Measurements from ENCODE around the gene ZNF804A. TPM values are rescaled to one million over a fixed set of nuclear protein-coding genes. Genes with fewer than 3 reads are reported as not detected.
"Not testable (repeated sequence)": the region's sequence is repeated elsewhere in the genome, so short reads cannot be mapped to it uniquely, and the experiment has no call there.

Gene ZNF804A
- total RNA-seq, 2 experiments from 2014 or later, result not detected

DNA sequence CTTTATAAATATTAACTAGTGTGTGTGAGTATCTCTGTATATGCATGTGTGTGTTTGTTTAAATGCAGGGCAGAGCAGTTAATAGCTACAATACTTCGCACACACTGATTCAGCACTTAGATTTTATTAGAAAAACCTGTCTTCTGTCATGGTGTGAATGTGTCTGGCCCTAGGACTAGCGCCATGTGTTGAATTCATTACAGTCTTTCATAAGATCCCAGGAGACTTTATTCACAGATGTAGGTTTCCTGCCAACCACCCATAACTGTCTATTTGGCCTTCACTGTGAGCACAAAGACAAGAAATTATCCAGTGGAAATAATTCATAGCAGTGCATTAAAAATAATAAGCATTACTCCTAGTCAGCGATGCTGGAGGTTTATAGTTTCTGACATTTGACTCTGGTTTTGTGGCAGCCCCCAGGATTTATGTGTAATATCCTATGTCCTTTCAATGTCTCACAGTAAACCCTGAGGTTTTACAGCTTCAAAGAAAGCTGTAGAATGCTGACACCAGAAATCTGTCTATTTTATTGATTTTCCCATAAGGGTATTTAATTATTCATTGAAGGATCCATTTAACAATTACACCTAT, 93.9 kb downstream of the ZNF804A start:
- Mint-ChIP-seq H3K27ac (no peak overlapping the region), H3K36me3 (ENCODE audit: low read depth) (no peaks in the 10 kb centered on the region), H3K27me3 (no peaks in the 10 kb centered on the region), H3K4me3 (no peak overlapping the region), H3K4me1 (no peaks in the 10 kb centered on the region), H3K9me3 (no peaks in the 10 kb centered on the region)
- ChIA-PET POLR2A (no interaction called here), CTCF (no interaction called here)
- no peak for DNase-seq

DNA sequence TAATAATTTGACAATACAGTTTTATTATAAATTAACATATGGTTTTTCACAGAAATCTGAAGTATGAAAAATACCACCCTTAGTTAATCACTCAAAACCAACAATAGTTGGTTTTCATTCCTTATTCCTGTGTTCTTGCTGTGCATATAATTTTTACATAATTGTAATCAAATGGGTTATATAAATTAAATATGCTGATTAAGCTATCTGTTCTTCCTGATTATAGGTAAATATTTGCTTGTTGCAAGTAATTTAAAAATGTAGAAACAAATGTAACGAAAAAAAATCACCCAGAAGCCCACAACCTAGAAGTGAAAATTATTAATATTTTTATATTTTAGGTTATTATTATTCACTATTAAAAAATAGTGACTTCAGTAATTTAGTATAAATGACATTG, 98.3 kb downstream of the ZNF804A start:
- DNase-seq, result no peak
- POLR2A ChIA-PET, result no interaction called here

DNA sequence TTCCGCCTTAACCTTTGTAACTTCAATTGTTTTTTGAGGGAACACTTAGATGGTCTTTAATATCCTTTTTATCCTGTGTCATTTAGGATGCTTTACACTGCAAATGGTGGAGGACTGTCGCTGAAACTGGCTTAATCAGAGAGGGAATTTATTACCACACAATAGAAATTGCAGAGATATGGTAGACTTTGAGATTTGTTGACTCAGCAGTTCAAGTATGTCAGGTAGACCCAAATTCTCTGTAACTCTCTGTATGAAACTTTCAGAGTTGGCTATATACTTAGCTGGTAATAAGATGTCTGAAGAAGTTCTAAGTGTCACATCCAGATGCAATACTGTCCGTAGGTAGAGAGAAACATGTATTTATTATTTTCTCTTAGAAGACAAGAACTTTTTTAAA, 100.1 kb downstream of the ZNF804A start:
- CTCF ChIA-PET, result no interaction called here
- H3K27ac Mint-ChIP-seq, result no peak overlapping the region
- no peaks in the 10 kb centered on the region for H3K36me3 Mint-ChIP-seq (ENCODE audit: low read depth)
- H3K4me1 Mint-ChIP-seq, result no peaks in the 10 kb centered on the region
- POLR2A ChIA-PET, result no interaction called here
- no peak for DNase-seq
- H3K4me3 Mint-ChIP-seq, result no peak overlapping the region
- H3K9me3 Mint-ChIP-seq, result no peaks in the 10 kb centered on the region
- H3K27me3 Mint-ChIP-seq, result no peaks in the 10 kb centered on the region

More for the DNA sequence above, 98.3 kb downstream of the ZNF804A start:
- no peaks in the 10 kb centered on the region for H3K27me3 Mint-ChIP-seq
- H3K36me3 Mint-ChIP-seq (ENCODE audit: low read depth), result no peaks in the 10 kb centered on the region
- CTCF ChIA-PET, result no interaction called here
- no peaks in the 10 kb centered on the region for H3K9me3 Mint-ChIP-seq
- H3K4me3 Mint-ChIP-seq, result no peak overlapping the region
- no peaks in the 10 kb centered on the region for H3K4me1 Mint-ChIP-seq
- no peak overlapping the region for H3K27ac Mint-ChIP-seq

DNA sequence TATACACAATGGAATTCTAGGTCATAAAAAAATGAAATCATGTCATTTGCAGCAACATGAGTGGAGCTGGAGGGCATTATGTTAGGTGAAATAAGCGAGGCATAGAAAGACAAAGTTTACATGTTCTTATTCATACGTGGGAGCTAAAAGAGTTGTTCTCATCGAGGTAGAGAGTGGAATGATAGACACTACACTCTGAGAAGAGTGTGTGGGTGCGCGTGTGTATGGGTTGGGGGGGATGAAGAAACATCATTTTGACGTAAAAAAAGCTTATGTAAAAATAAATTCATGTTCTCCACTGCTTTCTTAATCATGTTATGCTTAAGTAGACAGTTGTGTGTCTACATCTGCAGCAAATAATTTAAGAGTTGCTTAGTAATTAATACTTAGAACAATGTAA, 123.6 kb downstream of the ZNF804A start:
- CTCF ChIA-PET, result no interaction called here

DNA sequence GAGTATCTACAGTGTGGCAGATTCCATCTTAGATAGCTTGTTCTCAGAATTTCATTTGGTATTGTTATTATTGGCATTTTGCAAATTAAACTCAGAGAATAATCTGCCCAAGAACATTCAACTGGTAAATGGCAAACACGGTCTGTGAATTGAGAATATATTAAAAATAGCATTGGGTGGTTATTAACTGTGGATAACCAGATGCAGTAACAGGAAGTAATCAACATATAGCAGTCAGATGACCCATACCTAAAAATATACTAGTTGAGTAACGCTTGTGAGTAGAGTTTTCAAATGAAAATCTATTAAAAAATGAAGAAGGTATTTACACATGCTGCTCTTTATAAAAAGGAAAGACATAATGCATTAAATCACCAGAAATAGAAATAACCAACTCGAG, 129.5 kb downstream of the ZNF804A start:
- CTCF ChIA-PET, result no interaction called here
- POLR2A ChIA-PET, result no interaction called here
- Mint-ChIP-seq H3K27me3 (no peaks in the 10 kb centered on the region), H3K4me1 (no peaks in the 10 kb centered on the region), H3K9me3 (peaks cover 3% of the 10 kb centered on the region), H3K4me3 (no peak overlapping the region), H3K27ac (no peak overlapping the region), H3K36me3 (ENCODE audit: low read depth) (no peaks in the 10 kb centered on the region)
- DNase-seq, result no peak

More for the DNA sequence above, 123.6 kb downstream of the ZNF804A start:
- Mint-ChIP-seq H3K36me3 (ENCODE audit: low read depth) (no peaks in the 10 kb centered on the region), H3K9me3 (peaks cover 6% of the 10 kb centered on the region), H3K4me1 (no peaks in the 10 kb centered on the region), H3K27ac (no peak overlapping the region), H3K27me3 (no peaks in the 10 kb centered on the region), H3K4me3 (no peak overlapping the region)
- POLR2A ChIA-PET, result no interaction called here
- DNase-seq, result no peak

DNA sequence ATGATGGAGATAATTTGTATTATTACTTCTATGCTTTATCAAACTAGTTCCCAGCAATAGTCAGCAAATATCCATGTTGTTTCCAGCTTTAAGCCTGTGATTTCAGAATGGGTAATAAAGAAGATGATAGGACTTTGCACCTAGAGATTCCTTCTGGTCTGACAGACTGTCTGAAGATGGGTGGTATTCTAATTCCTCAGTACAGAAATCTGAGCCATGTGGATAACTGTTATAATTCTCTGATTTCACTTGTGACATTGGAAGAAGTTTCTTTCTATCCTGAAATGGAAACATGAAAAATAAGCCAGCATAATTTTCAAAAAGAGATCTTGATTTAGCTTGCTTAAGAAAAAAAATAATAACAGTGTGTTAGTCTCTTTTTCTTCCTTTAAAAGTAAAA, 130.1 kb downstream of the ZNF804A start:
- H3K27ac Mint-ChIP-seq, result no peak overlapping the region
- H3K27me3 Mint-ChIP-seq, result no peaks in the 10 kb centered on the region
- no peaks in the 10 kb centered on the region for H3K4me1 Mint-ChIP-seq
- ChIA-PET POLR2A (no interaction called here), CTCF (no interaction called here)
- H3K36me3 Mint-ChIP-seq (ENCODE audit: low read depth), result no peaks in the 10 kb centered on the region
- no peak overlapping the region for H3K4me3 Mint-ChIP-seq
- H3K9me3 Mint-ChIP-seq, result peaks cover 3% of the 10 kb centered on the region
- no peak for DNase-seq

DNA sequence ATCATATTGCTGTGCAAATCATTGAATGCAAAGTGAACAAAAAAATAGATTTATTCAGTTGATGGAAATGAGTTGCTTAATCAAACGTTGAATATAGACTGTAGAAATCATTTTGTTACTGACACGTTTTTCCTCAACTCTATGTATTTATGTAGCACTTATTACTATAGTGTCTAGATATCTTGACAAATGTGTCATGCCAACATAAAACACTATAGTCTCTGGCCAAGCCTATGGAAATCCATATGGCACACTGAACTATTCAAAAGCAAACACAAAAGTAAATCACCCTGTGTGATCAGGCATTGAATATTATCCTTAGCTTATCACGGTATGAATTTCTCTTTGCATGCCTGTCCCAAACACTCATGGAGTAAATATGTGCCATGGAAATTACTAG, 131.3 kb downstream of the ZNF804A start:
- no peaks in the 10 kb centered on the region for H3K4me1 Mint-ChIP-seq
- H3K27me3 Mint-ChIP-seq, result no peaks in the 10 kb centered on the region
- H3K4me3 Mint-ChIP-seq, result no peak overlapping the region
- DNase-seq, result no peak
- POLR2A ChIA-PET, result no interaction called here
- no peak overlapping the region for H3K27ac Mint-ChIP-seq
- peaks cover 3% of the 10 kb centered on the region for H3K9me3 Mint-ChIP-seq
- CTCF ChIA-PET, result no interaction called here
- H3K36me3 Mint-ChIP-seq (ENCODE audit: low read depth), result no peaks in the 10 kb centered on the region

DNA sequence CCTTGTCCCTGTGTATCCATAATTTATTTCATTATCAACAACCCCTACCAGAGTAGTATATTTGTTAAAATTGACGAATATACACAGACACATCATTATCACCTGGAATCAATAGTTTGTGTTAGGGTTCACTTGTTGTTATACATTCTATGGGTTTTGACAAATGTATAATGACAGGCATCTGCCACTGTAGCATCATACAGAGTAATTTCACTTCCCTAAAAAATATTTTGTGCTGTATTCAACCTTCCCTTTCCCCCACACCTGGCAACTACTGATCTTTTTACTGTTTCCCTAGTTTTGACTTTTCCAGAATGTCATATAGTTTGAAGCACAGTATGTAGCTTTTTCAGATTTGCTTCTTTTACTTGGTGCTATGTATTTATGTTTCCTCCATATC, 132.0 kb downstream of the ZNF804A start:
- H3K4me3 Mint-ChIP-seq, result no peak overlapping the region
- H3K27me3 Mint-ChIP-seq, result no peaks in the 10 kb centered on the region
- peaks cover 3% of the 10 kb centered on the region for H3K9me3 Mint-ChIP-seq
- H3K36me3 Mint-ChIP-seq (ENCODE audit: low read depth), result no peaks in the 10 kb centered on the region
- ChIA-PET POLR2A (no interaction called here), CTCF (no interaction called here)
- H3K27ac Mint-ChIP-seq, result no peak overlapping the region
- H3K4me1 Mint-ChIP-seq, result no peaks in the 10 kb centered on the region
- no peak for DNase-seq

DNA sequence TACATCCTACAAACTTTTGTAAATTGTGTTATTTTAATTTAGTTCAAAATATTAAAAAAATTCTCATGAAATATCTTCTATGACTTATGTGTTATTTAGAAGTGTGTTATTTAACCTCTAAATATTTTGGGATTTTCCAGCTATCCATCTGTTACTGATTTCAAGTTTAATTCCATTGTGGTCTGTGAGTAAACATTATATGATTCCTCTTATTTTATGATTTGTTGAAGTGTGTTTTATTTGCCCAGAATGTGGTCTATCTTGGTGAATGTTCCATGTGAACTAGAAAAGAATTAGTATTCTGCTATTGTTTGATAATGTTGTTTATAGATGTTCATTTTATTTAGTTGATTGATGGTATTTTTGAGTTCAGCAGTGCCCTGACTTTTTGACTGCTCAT, 136.0 kb downstream of the ZNF804A start:
- H3K27me3 Mint-ChIP-seq, result no peaks in the 10 kb centered on the region
- DNase-seq, result no peak
- ChIA-PET CTCF (no interaction called here), POLR2A (no interaction called here)
- H3K4me3 Mint-ChIP-seq, result no peak overlapping the region
- peaks cover 3% of the 10 kb centered on the region for H3K9me3 Mint-ChIP-seq
- H3K27ac Mint-ChIP-seq, result no peak overlapping the region
- no peaks in the 10 kb centered on the region for H3K36me3 Mint-ChIP-seq (ENCODE audit: low read depth)
- H3K4me1 Mint-ChIP-seq, result no peaks in the 10 kb centered on the region

DNA sequence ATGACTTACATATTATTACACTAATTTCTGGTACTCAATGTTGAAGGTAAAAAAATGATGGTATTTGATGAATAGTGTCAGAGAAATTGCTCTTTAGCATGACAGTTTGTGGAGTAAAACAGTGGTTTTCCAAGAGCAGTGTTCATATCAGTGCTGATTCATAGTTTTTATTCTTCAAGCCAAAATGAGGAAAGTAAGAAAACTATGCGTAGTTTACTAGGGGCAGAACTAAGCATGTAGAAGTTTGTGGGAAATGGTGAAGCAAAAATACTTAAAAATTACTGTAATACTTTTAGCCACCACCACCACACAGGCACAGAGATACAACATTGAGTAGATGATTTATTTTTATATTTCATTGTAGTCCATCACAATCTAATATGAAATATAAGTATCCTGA, 137.3 kb downstream of the ZNF804A start:
- no peaks in the 10 kb centered on the region for H3K36me3 Mint-ChIP-seq (ENCODE audit: low read depth)
- H3K27ac Mint-ChIP-seq, result no peak overlapping the region
- H3K9me3 Mint-ChIP-seq, result peaks cover 3% of the 10 kb centered on the region
- ChIA-PET CTCF (no interaction called here), POLR2A (no interaction called here)
- H3K4me3 Mint-ChIP-seq, result no peak overlapping the region
- no peaks in the 10 kb centered on the region for H3K4me1 Mint-ChIP-seq
- no peaks in the 10 kb centered on the region for H3K27me3 Mint-ChIP-seq
- no peak for DNase-seq

DNA sequence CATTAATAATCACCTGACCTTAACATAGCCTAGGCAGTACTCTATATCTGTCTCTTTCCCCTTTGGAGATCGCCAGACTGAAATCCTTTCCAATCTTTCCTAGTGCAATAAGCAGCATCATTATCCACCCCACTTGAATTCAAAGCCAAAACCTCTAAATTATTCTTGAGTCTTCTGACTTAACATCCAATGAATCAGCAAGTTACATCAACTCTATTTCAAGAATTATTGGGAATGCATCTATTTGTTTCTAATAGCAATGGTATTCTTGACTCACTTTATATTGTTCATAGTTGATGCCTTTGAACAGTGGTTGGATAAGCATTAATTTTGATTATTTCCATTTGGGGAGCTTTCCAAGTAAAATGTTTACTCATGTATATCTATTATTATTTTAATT, 144.8 kb downstream of the ZNF804A start:
- no peaks in the 10 kb centered on the region for H3K9me3 Mint-ChIP-seq
- no peak overlapping the region for H3K27ac Mint-ChIP-seq

DNA sequence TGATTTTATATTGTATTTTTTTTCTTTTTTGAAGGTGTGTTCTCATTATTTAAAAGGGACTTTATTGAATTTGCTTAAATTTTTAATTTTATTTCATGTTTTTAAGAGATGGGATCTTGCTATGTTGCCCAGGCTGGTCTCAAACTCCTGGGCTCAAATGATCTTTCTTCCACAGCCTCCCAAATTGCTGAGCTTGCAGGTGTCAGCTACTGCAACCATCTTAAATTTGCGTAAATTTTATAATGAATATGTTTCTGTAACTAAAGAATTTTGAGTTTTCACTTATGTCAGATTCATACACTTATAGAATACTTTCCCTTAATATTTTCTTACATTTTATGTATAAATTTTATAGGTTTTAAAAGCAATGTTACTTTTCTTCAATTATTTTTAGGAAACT, 157.8 kb downstream of the ZNF804A start:
- Mint-ChIP-seq H3K4me1 (no peaks in the 10 kb centered on the region), H3K36me3 (ENCODE audit: low read depth) (no peaks in the 10 kb centered on the region), H3K9me3 (no peaks in the 10 kb centered on the region), H3K27ac (no peak overlapping the region), H3K27me3 (no peaks in the 10 kb centered on the region), H3K4me3 (no peak overlapping the region)
- ChIA-PET CTCF (no interaction called here), POLR2A (no interaction called here)
- no peak for DNase-seq

More for the DNA sequence above, 144.8 kb downstream of the ZNF804A start:
- Mint-ChIP-seq H3K4me3 (no peak overlapping the region), H3K36me3 (ENCODE audit: low read depth) (no peaks in the 10 kb centered on the region), H3K27me3 (no peaks in the 10 kb centered on the region), H3K4me1 (no peaks in the 10 kb centered on the region)
- no peak for DNase-seq
- ChIA-PET CTCF (no interaction called here), POLR2A (no interaction called here)

DNA sequence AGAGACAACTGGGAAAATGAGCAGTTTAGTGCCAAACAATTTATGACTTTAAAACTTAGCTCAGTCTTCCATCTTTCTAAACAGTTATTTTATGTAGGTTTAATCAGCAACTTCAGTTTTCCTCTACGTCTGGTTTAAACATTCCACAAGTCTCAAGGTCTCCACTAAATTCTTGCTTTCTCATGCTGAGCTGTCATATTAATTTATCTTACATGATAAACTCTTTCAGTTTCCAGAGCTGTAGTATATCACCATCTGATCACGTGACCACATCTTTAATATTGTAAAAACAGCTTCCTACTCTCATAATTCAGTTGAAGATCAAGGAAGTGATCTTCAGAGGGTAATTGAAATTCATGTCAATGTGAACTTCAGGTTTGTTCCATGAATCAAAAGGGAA, 158.6 kb downstream of the ZNF804A start:
- H3K4me1 Mint-ChIP-seq, result no peaks in the 10 kb centered on the region
- H3K4me3 Mint-ChIP-seq, result no peak overlapping the region
- H3K27ac Mint-ChIP-seq, result no peak overlapping the region
- no peaks in the 10 kb centered on the region for H3K9me3 Mint-ChIP-seq
- no peak for DNase-seq
- no peaks in the 10 kb centered on the region for H3K36me3 Mint-ChIP-seq (ENCODE audit: low read depth)
- POLR2A ChIA-PET, result no interaction called here
- H3K27me3 Mint-ChIP-seq, result no peaks in the 10 kb centered on the region
- CTCF ChIA-PET, result no interaction called here

DNA sequence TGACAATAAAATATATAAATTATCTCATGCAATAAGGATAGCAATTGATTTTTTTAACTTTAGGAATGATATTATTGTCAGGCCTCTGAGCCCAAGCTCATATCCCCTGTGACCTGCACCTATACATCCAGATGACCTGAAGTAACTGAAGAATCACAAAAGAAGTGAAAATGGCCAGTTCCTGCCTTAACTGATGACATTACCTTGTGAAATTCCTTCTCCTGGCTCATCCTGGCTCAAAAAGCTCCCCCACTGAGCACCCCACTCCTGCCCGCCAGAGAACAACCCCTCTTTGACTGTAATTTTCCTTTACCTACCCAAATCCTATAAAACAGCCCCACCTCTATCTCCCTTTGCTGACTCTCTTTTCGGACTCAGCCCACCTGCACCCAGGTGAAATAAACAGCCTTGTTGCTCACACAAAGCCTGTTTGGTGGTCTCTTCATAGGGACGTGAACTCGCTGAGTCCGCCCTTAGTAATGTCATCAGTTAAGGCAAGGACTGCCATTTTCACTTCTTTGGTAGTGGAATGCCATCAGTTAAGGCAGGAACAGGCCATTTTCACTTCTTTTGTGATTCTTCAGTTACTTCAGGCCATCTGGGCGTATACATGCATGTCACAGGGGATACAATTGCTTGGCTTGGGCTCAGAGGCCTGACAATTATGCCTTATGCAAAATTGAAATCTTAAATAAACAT, 161.4 kb downstream of the ZNF804A start:
- H3K9me3 Mint-ChIP-seq; H3K4me1 Mint-ChIP-seq; H3K36me3 Mint-ChIP-seq (ENCODE audit: low read depth); H3K4me3 Mint-ChIP-seq; H3K27me3 Mint-ChIP-seq; CTCF ChIA-PET; H3K27ac Mint-ChIP-seq; DNase-seq; POLR2A ChIA-PET: not testable (repeated sequence)

Measured in activated CD4-positive, alpha-beta T cell treated with anti-CD3 and anti-CD28 coated beads, Interleukin-2, amount 10 ng/mL, durations not matched to agents 7 days and 5 days (primary cell).